Parathyroid adenoma (tissue), 2 donors: Measurements from ENCODE around the gene OSTC.
A peak's percentile ranks its signal among the peaks of the same experiment; 100 is the strongest.

Source experiments
- H2AFZ ChIP-seq: fragments of 300-600 bp; sonication (generic); one replicate; pipeline ENCODE4 v1.7.0; 2017; ENCODE audit warnings: antibody characterized with exemption, mild to moderate bottlenecking
- H3K27ac ChIP-seq: fragments of 300-600 bp; sonication (generic); one replicate; pipeline ENCODE4 v1.7.0; 2017
- H3K27me3 ChIP-seq: fragments of 300-600 bp; sonication (generic); one replicate; pipeline ENCODE4 v1.7.0; 2017; ENCODE audit warnings: low read length; ENCODE audit not compliant: control insufficient read depth, insufficient read depth
- H3K36me3 ChIP-seq: fragments of 300-600 bp; sonication (generic); one replicate; pipeline ENCODE4 v1.7.0; 2017; ENCODE audit warnings: low read length; ENCODE audit not compliant: control insufficient read depth, insufficient read depth
- H3K4me1 ChIP-seq: fragments of 300-600 bp; sonication (generic); one replicate; pipeline ENCODE4 v1.7.0; 2017; ENCODE audit warnings: control low read depth
- H3K4me2 ChIP-seq: fragments of 300-600 bp; sonication (generic); one replicate; pipeline ENCODE4 v1.7.0; 2017; ENCODE audit warnings: low read length
- H3K4me3 ChIP-seq: fragments of 300-600 bp; sonication (generic); one replicate; pipeline ENCODE4 v1.7.0; 2017; ENCODE audit warnings: low read depth, low read length
- H3K79me2 ChIP-seq: fragments of 300-600 bp; sonication (generic); one replicate; pipeline ENCODE4 v1.7.0; 2017; ENCODE audit warnings: control low read depth
- H3K9ac ChIP-seq: fragments of 300-600 bp; sonication (generic); one replicate; pipeline ENCODE4 v1.7.0; 2017; ENCODE audit warnings: mild to moderate bottlenecking
- H3K9me3 ChIP-seq: fragments of 300-600 bp; sonication (generic); one replicate; pipeline ENCODE4 v1.7.0; 2017; ENCODE audit warnings: low read length; ENCODE audit not compliant: control insufficient read depth
- TF ChIP-seq, protein P1 (sequence below): fragments of 300-600 bp; sonication (generic); IDR thresholded peaks from one replicate; pipeline ENCODE4 v1.7.0; 2017; ENCODE audit warnings: antibody characterized with exemption, mild to moderate bottlenecking
- donor health status: primary hyperparathyroidism.

The OSTC gene

GRCh38 chr4:108637856-108638255, 12.5 kb upstream of the OSTC start:
- no peak overlapping the region for H3K4me2 ChIP-seq
- H3K9ac ChIP-seq = no peak overlapping the region
- no peak overlapping the region for H2AFZ ChIP-seq
- H3K4me3 ChIP-seq = no peak overlapping the region
- H3K27ac ChIP-seq = no peak overlapping the region
- H3K9me3 ChIP-seq = no peaks in the 10 kb centered on the region
- H3K4me1 ChIP-seq = no peaks in the 10 kb centered on the region
- H3K79me2 ChIP-seq = no peaks in the 10 kb centered on the region
- H3K27me3 ChIP-seq = no peaks in the 10 kb centered on the region
- TF ChIP-seq, protein P1, sequence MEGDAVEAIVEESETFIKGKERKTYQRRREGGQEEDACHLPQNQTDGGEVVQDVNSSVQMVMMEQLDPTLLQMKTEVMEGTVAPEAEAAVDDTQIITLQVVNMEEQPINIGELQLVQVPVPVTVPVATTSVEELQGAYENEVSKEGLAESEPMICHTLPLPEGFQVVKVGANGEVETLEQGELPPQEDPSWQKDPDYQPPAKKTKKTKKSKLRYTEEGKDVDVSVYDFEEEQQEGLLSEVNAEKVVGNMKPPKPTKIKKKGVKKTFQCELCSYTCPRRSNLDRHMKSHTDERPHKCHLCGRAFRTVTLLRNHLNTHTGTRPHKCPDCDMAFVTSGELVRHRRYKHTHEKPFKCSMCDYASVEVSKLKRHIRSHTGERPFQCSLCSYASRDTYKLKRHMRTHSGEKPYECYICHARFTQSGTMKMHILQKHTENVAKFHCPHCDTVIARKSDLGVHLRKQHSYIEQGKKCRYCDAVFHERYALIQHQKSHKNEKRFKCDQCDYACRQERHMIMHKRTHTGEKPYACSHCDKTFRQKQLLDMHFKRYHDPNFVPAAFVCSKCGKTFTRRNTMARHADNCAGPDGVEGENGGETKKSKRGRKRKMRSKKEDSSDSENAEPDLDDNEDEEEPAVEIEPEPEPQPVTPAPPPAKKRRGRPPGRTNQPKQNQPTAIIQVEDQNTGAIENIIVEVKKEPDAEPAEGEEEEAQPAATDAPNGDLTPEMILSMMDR = no peak
- no peaks in the 10 kb centered on the region for H3K36me3 ChIP-seq

DNA sequence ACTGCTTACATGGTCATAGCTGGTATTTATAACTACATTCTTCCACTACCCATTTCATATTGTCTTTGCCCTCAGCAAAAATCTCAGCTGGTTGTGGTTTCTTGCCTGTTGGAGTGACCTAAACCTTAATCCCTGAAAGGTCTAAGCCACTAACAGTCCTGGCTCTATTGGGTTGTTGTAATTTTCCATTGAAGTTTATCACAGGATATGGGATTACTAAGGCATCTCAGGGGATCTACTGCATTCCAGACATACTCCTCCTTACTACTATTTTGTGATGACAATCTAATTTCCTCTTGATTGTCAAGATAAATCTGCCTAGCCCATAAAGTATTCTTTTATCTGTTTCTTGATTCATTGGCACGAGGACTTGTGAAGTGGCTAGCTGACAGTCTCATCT, 6.2 kb upstream of the OSTC start:
- H3K4me3 ChIP-seq = no peak overlapping the region
- no peaks in the 10 kb centered on the region for H3K36me3 ChIP-seq
- H2AFZ ChIP-seq = no peak overlapping the region
- no peaks in the 10 kb centered on the region for H3K9me3 ChIP-seq
- no peaks in the 10 kb centered on the region for H3K4me1 ChIP-seq
- TF ChIP-seq, protein P1 = no peak
- no peak overlapping the region for H3K4me2 ChIP-seq
- no peak overlapping the region for H3K9ac ChIP-seq
- no peaks in the 10 kb centered on the region for H3K79me2 ChIP-seq
- H3K27me3 ChIP-seq = no peaks in the 10 kb centered on the region
- no peak overlapping the region for H3K27ac ChIP-seq

DNA sequence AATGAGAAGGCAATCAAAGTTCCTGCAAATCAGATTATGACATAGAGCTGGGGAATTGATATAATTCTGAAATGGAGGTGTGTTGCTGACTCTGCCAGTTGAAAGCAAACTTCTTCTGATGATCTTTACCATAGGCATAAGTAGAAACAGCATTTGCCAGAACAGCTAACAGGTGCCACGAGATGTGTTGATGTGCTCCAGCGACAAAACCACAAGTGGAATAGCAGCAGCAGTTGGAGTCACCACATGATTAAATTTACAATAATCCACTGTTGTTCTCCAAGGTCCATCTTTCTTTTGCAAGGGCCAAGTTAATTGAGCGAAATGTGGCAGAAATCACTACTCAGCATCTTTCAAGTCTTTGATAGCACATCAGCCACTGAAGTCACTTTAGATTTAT, 3.7 kb upstream of the OSTC start:
- Histone ChIP-seq H3K79me2 (peaks cover 7% of the 10 kb centered on the region), H3K4me3 (no peak overlapping the region), H3K27me3 (no peaks in the 10 kb centered on the region), H3K9ac (no peak overlapping the region), H3K27ac (no peak overlapping the region), H3K4me1 (no peaks in the 10 kb centered on the region), H3K4me2 (no peak overlapping the region), H2AFZ (no peak overlapping the region), H3K9me3 (no peaks in the 10 kb centered on the region), H3K36me3 (no peaks in the 10 kb centered on the region)
- TF ChIP-seq, protein P1 = no peak

- Histone ChIP-seq H3K27me3 (no peaks in the 10 kb centered on the region), H3K4me3 (peak overlapping the region; percentile 78), H3K79me2 (peaks cover 15% of the 10 kb centered on the region), H3K9ac (no peak overlapping the region), H3K4me1 (no peaks in the 10 kb centered on the region), H3K27ac (peak overlapping the region; percentile 85), H2AFZ (peak overlapping the region; percentile 58), H3K9me3 (no peaks in the 10 kb centered on the region), H3K36me3 (no peaks in the 10 kb centered on the region), H3K4me2 (peak overlapping the region; percentile 91)
- TF ChIP-seq, protein P1 = no peak
Observed at GRCh38 chr4:108649863-108650211, 562 bp upstream of the OSTC start.

GRCh38 chr4:108651014-108651791, 804 bp downstream of the OSTC start:
- Histone ChIP-seq H2AFZ (peak overlapping the region; percentile 90), H3K27ac (peak overlapping the region; percentile 85), H3K79me2 (peaks cover 15% of the 10 kb centered on the region), H3K4me1 (no peaks in the 10 kb centered on the region), H3K4me3 (peak overlapping the region; percentile 78), H3K9me3 (no peaks in the 10 kb centered on the region), H3K36me3 (no peaks in the 10 kb centered on the region), H3K9ac (peak overlapping the region; percentile 37), H3K27me3 (no peaks in the 10 kb centered on the region), H3K4me2 (peak overlapping the region; percentile 91)
- TF ChIP-seq, protein P1 = no peak
